GM18951 (cell line): ENCODE data around the gene MRGPRX3.
"Not testable (repeated sequence)": the region's sequence is repeated elsewhere in the genome, so short reads cannot be mapped to it uniquely, and the experiment has no call there.

Experiments
- POLR2A ChIP-seq: IDR thresholded peaks from 4 replicates; pipeline ENCODE4 v1.6.1; 2011; ENCODE audit warnings: mild to moderate bottlenecking; ENCODE audit not compliant: insufficient read length, insufficient read depth; ENCODE audit errors: extremely low read depth
- in situ Hi-C: fragments of 300-500 bp; cut with MboI; formaldehyde crosslinking; loops from one replicate; pipeline ENCODE4 v1.12.0; 2022; ENCODE audit warnings: low sequenced_read_pairs, mixed read lengths, inconsistent platforms; ENCODE audit not compliant: unreplicated experiment

The MRGPRX3 gene

DNA sequence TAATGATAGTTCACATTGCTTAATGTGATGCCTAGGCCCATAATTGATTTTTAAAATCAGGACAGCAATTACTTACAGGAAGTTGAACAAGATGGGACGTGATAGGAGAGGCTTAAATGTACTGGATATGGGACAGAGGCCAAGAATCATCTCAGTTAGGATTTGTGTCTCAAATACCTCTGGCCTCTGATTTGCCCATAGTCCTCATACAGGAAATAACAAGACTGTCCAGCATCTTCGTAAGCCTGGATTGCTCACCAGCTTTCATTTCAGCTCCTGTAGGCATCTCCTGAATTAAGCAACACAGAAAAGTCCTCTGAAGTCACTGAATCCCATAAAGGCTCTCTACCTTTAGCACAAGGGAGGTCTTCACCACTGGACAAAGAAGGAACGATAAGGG lies at the start of gene MRGPRX3:
TSS of gene MRGPRX3 (plus strand) at position 231 of the 400 bp plus-strand sequence. CDS start 4,632 bp downstream, outside the sequence.
- no peak for TF ChIP-seq POLR2A
- in situ Hi-C loops = no loop called here

DNA sequence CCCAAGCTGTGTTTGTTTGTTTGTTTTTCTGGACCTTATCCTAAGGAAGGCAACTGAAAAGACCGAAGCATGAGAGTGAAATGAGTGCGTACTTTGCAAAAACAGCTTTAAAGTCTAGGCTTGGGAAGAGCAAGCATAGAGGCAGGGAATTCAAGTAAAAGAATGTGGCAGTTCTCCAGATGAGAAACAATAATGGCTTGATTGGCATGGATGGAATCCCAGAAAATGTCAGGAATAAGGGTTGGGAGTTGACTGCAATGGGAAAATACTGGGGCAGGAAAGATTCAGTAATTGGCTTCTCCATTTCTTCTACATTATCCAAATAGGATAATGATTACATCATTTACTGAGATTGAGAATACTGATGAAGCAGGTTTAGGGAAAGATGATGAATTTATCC lies 44.0 kb upstream of the MRGPRX3 start:
- in situ Hi-C loops = no loop called here
- TF ChIP-seq POLR2A = no peak

DNA sequence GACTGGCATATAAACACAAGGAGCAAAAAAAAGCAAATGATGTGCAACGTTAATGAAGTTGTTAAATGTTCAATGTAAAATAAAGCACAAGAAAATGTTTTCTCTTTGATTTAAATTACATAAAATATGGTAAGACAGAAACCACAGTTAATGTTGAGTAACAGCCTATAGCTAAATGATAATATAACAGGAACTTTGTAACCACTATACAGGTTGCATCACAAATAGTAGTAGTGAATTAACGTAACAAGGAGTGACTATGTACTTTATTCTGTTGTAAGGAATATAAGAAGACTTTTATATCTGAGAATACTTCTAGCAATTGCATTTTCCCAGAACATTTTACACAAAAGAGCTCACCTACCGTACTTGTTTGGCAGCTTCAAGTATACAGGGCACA lies 43.4 kb upstream of the MRGPRX3 start:
- in situ Hi-C loops = no loop called here
- TF ChIP-seq POLR2A = no peak

- no peak for TF ChIP-seq POLR2A
- in situ Hi-C loops = no loop called here
Measured at GRCh38 chr11:18091731-18092130, 40.6 kb upstream of the MRGPRX3 start.

- in situ Hi-C loops = no loop called here
- no peak for TF ChIP-seq POLR2A
Measured at GRCh38 chr11:18093959-18094358, 38.4 kb upstream of the MRGPRX3 start.

GRCh38 chr11:18100926-18101656 lies 31.3 kb upstream of the MRGPRX3 start:
- no peak for TF ChIP-seq POLR2A
- in situ Hi-C loops = no loop called here

DNA sequence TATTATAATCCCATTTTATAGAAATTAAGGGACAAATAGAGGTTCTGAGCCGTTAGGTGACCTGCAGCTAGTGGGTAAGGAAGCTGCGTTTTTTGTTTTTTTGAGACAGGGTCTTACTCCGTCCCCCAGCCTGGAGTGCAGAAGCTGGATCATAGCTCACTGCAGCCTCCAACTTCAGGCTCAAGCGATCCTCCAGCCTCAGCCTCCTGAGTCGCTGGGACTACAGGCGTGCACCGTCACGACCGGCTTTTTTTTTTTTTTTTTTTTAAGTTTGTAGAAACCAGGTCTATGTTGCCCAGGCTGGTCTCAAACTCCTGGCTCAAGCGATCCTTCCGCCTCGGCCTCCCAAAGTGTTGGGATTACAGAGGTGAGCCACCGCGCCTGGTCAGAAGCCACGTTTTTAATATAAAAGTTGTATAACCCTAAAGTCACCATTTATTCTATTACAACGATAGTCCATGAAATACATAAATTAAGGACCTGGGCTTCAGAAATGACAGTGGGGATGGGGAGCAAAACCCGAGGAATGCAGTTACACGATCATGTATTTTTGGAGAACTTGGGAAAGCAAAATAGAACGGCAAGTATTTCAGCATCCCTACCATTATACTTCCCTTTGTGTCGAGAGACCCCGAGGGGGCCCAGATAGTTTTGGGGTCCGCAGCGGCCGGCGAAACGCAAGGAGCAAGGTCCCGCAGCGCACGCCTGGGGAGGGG lies 27.1 kb upstream of the MRGPRX3 start:
- in situ Hi-C loops = no loop called here
- TF ChIP-seq POLR2A = no peak

- in situ Hi-C loops = no loop called here
- TF ChIP-seq POLR2A = peak; percentile 86
Measured at GRCh38 chr11:18105802-18106574, 26.4 kb upstream of the MRGPRX3 start, which contains the start of gene SAAL1. Gene SAAL1 (minus strand): TSS chr11:18106082. CDS start chr11:18106041, 41 bp downstream.

DNA sequence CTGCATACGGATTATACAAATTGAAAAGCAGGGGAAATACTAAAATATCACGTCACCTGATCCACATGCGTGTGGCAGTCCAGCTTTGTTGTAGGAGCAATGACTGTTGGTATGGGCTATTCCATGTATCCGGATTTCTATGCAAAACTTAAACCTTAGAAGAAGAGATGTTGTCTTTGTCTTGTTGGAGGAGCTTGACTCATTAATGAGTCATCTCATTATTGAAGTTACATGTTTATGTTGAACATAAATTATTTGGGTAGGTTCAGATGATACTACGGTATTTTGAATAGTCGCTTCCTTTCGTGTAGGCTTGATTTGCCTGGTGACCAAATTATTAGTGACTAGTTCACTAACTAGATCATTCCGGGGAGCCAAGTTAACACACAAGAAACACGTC lies 25.7 kb upstream of the MRGPRX3 start:
- TF ChIP-seq POLR2A = no peak
- in situ Hi-C loops = no loop called here

DNA sequence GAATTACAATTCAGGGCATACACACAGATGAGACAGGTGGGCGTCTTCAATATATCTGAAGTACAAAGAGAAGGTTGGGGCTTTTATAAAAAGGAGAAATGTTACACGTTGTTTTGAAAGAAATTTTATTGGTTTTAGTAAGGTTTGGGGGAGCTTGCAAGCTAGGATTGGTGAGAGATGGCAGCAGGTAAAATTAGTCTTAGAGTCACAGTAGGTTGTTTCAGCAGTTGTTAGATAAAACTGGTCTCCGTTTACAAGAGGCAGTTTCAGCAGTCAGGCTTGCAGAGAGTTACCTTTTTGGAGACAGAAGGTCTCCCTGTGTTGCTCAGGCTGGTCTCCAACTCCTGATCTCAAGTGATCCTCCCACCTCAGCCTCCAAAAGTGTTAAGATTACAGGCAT lies 24.1 kb upstream of the MRGPRX3 start:
- in situ Hi-C loops = no loop called here

DNA sequence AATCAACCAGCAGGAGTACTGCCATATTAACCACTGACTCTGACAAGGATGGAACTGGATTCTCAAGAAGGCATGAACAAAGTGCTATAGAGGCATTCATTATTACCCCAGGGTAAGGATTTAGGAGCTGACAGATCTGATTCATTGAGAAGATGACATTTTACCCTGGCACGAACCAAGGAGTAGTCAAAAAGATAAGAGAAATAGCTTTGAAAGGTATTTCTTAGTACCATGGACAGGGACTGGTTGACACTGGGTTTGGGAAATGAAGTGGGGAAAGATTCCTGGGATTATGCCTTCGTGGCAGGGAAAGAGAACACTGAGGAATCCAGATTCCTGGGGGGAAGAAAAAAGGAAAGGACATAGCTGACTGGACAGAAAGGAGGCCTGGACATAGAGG lies 21.4 kb upstream of the MRGPRX3 start:
- no peak for TF ChIP-seq POLR2A
- in situ Hi-C loops = no loop called here

More for the DNA sequence above, 24.1 kb upstream of the MRGPRX3 start:
- TF ChIP-seq POLR2A = no peak

DNA sequence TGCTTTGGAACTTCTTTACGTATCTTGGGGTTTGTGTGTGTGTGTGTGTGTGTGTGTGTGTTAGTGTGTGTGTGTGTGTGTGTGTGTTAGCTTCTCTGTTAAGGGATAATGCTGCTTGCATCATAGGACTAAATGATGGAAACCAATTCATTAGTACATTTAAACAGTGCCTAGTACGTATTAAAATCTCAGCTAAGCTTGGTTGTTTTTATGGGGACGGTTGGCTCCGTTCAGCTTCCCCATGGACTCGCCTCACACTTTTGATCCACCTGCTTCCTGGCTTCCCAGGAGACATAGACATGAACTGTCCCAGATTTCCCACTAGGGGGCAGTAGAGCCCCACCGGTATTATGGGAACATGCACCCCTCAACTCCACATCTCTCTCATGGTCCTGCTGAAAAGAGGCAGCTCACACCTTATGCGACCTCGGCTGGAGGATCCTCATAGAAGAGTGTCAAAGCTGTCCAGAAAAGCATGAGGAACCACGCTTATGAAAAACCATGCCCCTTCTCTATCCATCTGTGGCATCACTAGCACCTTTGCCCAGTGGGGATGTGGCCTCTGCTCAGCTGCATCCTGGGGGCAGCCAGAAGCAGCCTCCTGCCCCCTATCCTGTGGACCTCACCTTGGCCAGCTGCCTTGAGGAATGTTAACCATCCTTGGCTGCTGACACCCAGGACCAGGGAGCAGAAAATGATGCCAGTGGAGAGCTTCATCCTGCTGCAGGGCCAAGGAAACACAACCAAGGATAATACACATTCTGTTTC lies 16.8 kb upstream of the MRGPRX3 start:
- no peak for TF ChIP-seq POLR2A
- in situ Hi-C loops = no loop called here

DNA sequence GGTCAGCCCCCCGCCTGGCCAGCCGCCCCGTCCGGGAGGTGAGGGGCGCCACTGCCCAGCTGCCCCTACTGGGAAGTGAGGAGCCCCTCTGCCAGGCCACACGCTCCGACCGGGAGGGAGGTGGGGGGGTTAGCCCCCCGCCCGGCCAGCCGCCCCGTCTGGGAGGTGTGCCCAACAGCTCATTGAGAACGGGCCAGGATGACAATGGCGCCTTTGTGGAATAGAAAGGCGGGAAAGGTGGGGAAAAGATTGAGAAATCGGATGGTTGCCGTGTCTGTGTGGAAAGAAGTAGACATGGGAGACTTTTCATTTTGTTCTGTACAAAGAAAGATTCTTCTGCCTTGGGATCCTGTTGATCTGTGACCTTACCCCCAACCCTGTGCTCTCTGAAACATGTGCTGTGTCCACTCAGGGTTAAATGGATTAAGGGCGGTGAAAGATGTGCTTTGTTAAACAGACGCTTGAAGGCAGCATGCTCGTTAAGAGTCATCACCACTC lies 11.0 kb upstream of the MRGPRX3 start:
- in situ Hi-C loops = not testable (repeated sequence)

GRCh38 chr11:18131115-18131514 lies 1.3 kb upstream of the MRGPRX3 start:
- in situ Hi-C loops = not testable (repeated sequence)
